WTC11 (cell line): ENCODE results near the gene DGKZ. TPM values are rescaled to one million over a fixed set of nuclear protein-coding genes. Genes with fewer than 3 reads are reported as not detected.

Experiments used
- ATAC-seq: fragments of 200-7000 bp; cut with Tn5 transposase; 2 replicates; pipeline ENCODE4 v1.10.0; 2021; ENCODE audit warnings: mild to moderate bottlenecking, moderate library complexity
- CTCF ChIA-PET: fragments of 300-600 bp; sonication (Branson Sonifier 250); formaldehyde crosslinking; loops from one replicate; lab custom pipeline; 2021; ENCODE audit warnings: antibody characterized with exemption; lab: Charles Lee
- POLR2A ChIA-PET: fragments of 350-600 bp; sonication (Branson Sonifier 250); formaldehyde crosslinking; loops from one replicate; lab custom pipeline; 2021; ENCODE audit warnings: antibody characterized with exemption; lab: Charles Lee
- DNase-seq: peaks from one replicate; pipeline ENCODE4 v3.0.0; 2021; ENCODE audit warnings: low spot score
- H3K27ac Mint-ChIP-seq: 2 replicates; pipeline ENCODE4 v1.8.0; 2021; ENCODE audit warnings: mixed read lengths
- H3K27me3 Mint-ChIP-seq: 2 replicates; pipeline ENCODE4 v1.8.0; 2021; ENCODE audit warnings: low read depth, mild to moderate bottlenecking, moderate library complexity, mixed read lengths
- H3K36me3 Mint-ChIP-seq: 2 replicates; pipeline ENCODE4 v1.8.0; 2021; ENCODE audit warnings: mixed read lengths
- H3K4me1 Mint-ChIP-seq: 2 replicates; pipeline ENCODE4 v1.8.0; 2022; ENCODE audit warnings: mixed read lengths
- H3K4me3 Mint-ChIP-seq: 2 replicates; pipeline ENCODE4 v1.8.0; 2021; ENCODE audit warnings: mild to moderate bottlenecking, moderate library complexity, mixed read lengths
- H3K9me3 Mint-ChIP-seq: 2 replicates; pipeline ENCODE4 v1.8.0; 2021; ENCODE audit warnings: mixed read lengths
- ATF1 ChIP-seq: sonication (generic); formaldehyde crosslinking; IDR thresholded peaks from 2 replicates; pipeline ENCODE4 v1.8.1; 2023; ENCODE audit warnings: mild to moderate bottlenecking, moderate library complexity, missing genetic modification reagents
- CREM ChIP-seq: sonication (generic); formaldehyde crosslinking; IDR thresholded peaks from 2 replicates; pipeline ENCODE4 v1.8.1; 2022; ENCODE audit warnings: mild to moderate bottlenecking, missing genetic modification reagents, moderate library complexity
- E2F1 ChIP-seq: sonication (generic); formaldehyde crosslinking; IDR thresholded peaks from 2 replicates; pipeline ENCODE4 v1.8.0; 2022; ENCODE audit warnings: mild to moderate bottlenecking, missing genetic modification reagents
- E2F5 ChIP-seq: sonication (generic); formaldehyde crosslinking; IDR thresholded peaks from 2 replicates; pipeline ENCODE4 v1.8.1; 2022; ENCODE audit warnings: mild to moderate bottlenecking, moderate library complexity, missing genetic modification reagents
- ELF4 ChIP-seq: sonication (generic); formaldehyde crosslinking; IDR thresholded peaks from 2 replicates; pipeline ENCODE4 v1.8.1; 2022; ENCODE audit warnings: low read depth, mild to moderate bottlenecking, moderate library complexity, missing genetic modification reagents
- GTF2I ChIP-seq: fragments of 250-450 bp; sonication (Bioruptor Pico); conservative IDR thresholded peaks from 2 replicates; pipeline ENCODE4 v1.4.0; 2021; ENCODE audit warnings: mild to moderate bottlenecking
- IRF2 ChIP-seq: sonication (generic); formaldehyde crosslinking; IDR thresholded peaks from 2 replicates; pipeline ENCODE4 v1.8.0; 2022; ENCODE audit warnings: low read depth, missing genetic modification reagents, borderline replicate concordance
- JUN ChIP-seq: sonication (generic); formaldehyde crosslinking; IDR thresholded peaks from 2 replicates; pipeline ENCODE4 v1.8.0; 2023; ENCODE audit warnings: mild to moderate bottlenecking, missing genetic modification reagents
- MAX ChIP-seq: sonication (generic); formaldehyde crosslinking; IDR thresholded peaks from 2 replicates; pipeline ENCODE4 v1.8.0; 2022; ENCODE audit warnings: mild to moderate bottlenecking, missing genetic modification reagents
- PREB ChIP-seq: sonication (generic); formaldehyde crosslinking; IDR thresholded peaks from 2 replicates; pipeline ENCODE4 v1.8.1; 2022; ENCODE audit warnings: mild to moderate bottlenecking, missing genetic modification reagents, moderate library complexity, borderline replicate concordance
- RELA ChIP-seq: sonication (generic); formaldehyde crosslinking; IDR thresholded peaks from 2 replicates; pipeline ENCODE4 v1.8.1; 2022; ENCODE audit warnings: missing genetic modification reagents, mild to moderate bottlenecking, borderline replicate concordance
- RORB ChIP-seq: fragments of 250-450 bp; sonication (Bioruptor Pico); IDR thresholded peaks from 2 replicates; pipeline ENCODE4 v1.9.0; 2021; ENCODE audit warnings: mild to moderate bottlenecking
- STAT6 ChIP-seq: sonication (generic); formaldehyde crosslinking; conservative IDR thresholded peaks from 2 replicates; pipeline ENCODE4 v1.8.1; 2023; ENCODE audit warnings: mild to moderate bottlenecking, low read depth, missing genetic modification reagents, moderate library complexity
- TCF7 ChIP-seq: sonication (generic); formaldehyde crosslinking; IDR thresholded peaks from 2 replicates; pipeline ENCODE4 v1.8.0; 2022; ENCODE audit warnings: mild to moderate bottlenecking, low read depth, missing genetic modification reagents, moderate library complexity
- TEAD1 ChIP-seq: sonication (generic); formaldehyde crosslinking; IDR thresholded peaks from 2 replicates; pipeline ENCODE4 v1.8.0; 2022; ENCODE audit warnings: mild to moderate bottlenecking, missing genetic modification reagents
- USF2 ChIP-seq: sonication (generic); formaldehyde crosslinking; IDR thresholded peaks from 2 replicates; pipeline ENCODE4 v1.8.1; 2023; ENCODE audit warnings: mild to moderate bottlenecking, missing genetic modification reagents, moderate library complexity
- ZNF121 ChIP-seq: sonication (generic); formaldehyde crosslinking; IDR thresholded peaks from 2 replicates; pipeline ENCODE4 v1.8.0; 2023; ENCODE audit warnings: missing genetic modification reagents
- ZNF138 ChIP-seq: sonication (generic); formaldehyde crosslinking; conservative IDR thresholded peaks from 2 replicates; pipeline ENCODE4 v1.8.1; 2022; ENCODE audit warnings: mild to moderate bottlenecking, moderate library complexity, missing genetic modification reagents
- ZNF281 ChIP-seq: sonication (generic); formaldehyde crosslinking; IDR thresholded peaks from 2 replicates; pipeline ENCODE4 v1.8.0; 2023; ENCODE audit warnings: mild to moderate bottlenecking, missing genetic modification reagents
- ZNF317 ChIP-seq: sonication (generic); formaldehyde crosslinking; IDR thresholded peaks from 2 replicates; pipeline ENCODE4 v1.8.1; 2023; ENCODE audit warnings: low read depth, mild to moderate bottlenecking, moderate library complexity, missing genetic modification reagents, borderline replicate concordance
- ZNF671 ChIP-seq: fragments of 250-450 bp; sonication (Bioruptor Pico); IDR thresholded peaks from 2 replicates; pipeline ENCODE4 v1.8.0; 2021; ENCODE audit warnings: mild to moderate bottlenecking
- total RNA-seq: library from RNA; stranded (reverse); gene quantifications from 3 replicates; pipeline ENCODE4 v1.2.3, GENCODE V29; 2021

DGKZ gene
- total RNA-seq, 1 experiment from 2014 or later, result 139 TPM

GRCh38 chr11:46381819-46382645 lies 34.8 kb downstream of the DGKZ start (continued):
- TF ChIP-seq ZNF281 (CRISPR knock-in tag) (no peak; the same call in 1 of the 2 replicates), RORB (no peak), STAT6 (no peak), IRF2 (CRISPR knock-in tag) (no peak), PREB (CRISPR knock-in tag) (no peak), ATF1 (CRISPR knock-in tag) (no peak), E2F1 (no peak), ELF4 (CRISPR knock-in tag) (no peak), E2F5 (CRISPR knock-in tag) (no peak), GTF2I (CRISPR knock-in tag) (no peak), ZNF138 (CRISPR knock-in tag) (no peak), ZNF671 (CRISPR knock-in tag) (no peak)

- ChIA-PET CTCF (interaction anchor here (0.6 to 1.9 kb wide), 40 partner anchors 9 to 1010 kb away, joined by 3 to 65 read pairs (median 4); partner anchors contain the start of genes AMBRA1, ARHGAP1, CHRM4 and DGKZ), POLR2A (interaction anchor here (0.6 to 1.4 kb wide), 5 partner anchors 10 to 211 kb away, joined by 3 to 5 read pairs (median 4); partner anchors contain the start of gene AMBRA1)
- H3K27ac Mint-ChIP-seq, result no peak overlapping the region
- H3K27me3 Mint-ChIP-seq, result peaks cover 20% of the 10 kb centered on the region
- peaks cover 26% of the 10 kb centered on the region for H3K4me1 Mint-ChIP-seq
- H3K9me3 Mint-ChIP-seq, result no peaks in the 10 kb centered on the region
- DNase-seq (peak; percentile 61), ATAC-seq (no peak)
- H3K4me3 Mint-ChIP-seq, result peak overlapping the region; percentile 84
- H3K36me3 Mint-ChIP-seq, result peaks cover 2% of the 10 kb centered on the region
- TF ChIP-seq GTF2I (CRISPR knock-in tag) (no peak), RELA (CRISPR knock-in tag) (no peak), ZNF317 (CRISPR knock-in tag) (no peak), JUN (CRISPR knock-in tag) (no peak), USF2 (CRISPR knock-in tag) (peak; percentile 57; the same call in 1 of the 2 replicates), MAX (no peak), ZNF121 (CRISPR knock-in tag) (0 out of 2 replicates have a peak, but pooled peaks have one; percentile 14), TEAD1 (CRISPR knock-in tag) (no peak), CREM (CRISPR knock-in tag) (0 out of 2 replicates have a peak, but pooled peaks have one; percentile 1), E2F5 (CRISPR knock-in tag) (no peak), TCF7 (CRISPR knock-in tag) (no peak)
Measured at GRCh38 chr11:46382646-46383403, 35.6 kb downstream of the DGKZ start.
